Stimulated activated memory B cell treated with anti-CD40 and anti-IgM and Interleukin-4, amounts not matched to agents 10 μg/mL and 1 μg/mL and 100 μg/mL, for 72 hours (primary cell): ENCODE data around the gene MTMR3.

ENCODE experiments used
- ATAC-seq: fragments of 150-1000 bp; cut with Tn5 transposase; 2 replicates; pipeline ENCODE4 v1.10.0; 2021
- H3K27ac Mint-ChIP-seq: one replicate; pipeline ENCODE4 v1.8.0; 2022; ENCODE audit warnings: mild to moderate bottlenecking, mixed read lengths
- H3K27me3 Mint-ChIP-seq: one replicate; pipeline ENCODE4 v1.8.0; 2022; ENCODE audit warnings: mixed read lengths
- H3K36me3 Mint-ChIP-seq: one replicate; pipeline ENCODE4 v1.8.0; 2022; ENCODE audit warnings: mixed read lengths
- H3K4me1 Mint-ChIP-seq: one replicate; pipeline ENCODE4 v1.8.0; 2022; ENCODE audit warnings: mixed read lengths
- H3K4me3 Mint-ChIP-seq: one replicate; pipeline ENCODE4 v1.8.0; 2022; ENCODE audit warnings: mild to moderate bottlenecking, moderate library complexity, mixed read lengths
- H3K9me3 Mint-ChIP-seq: one replicate; pipeline ENCODE4 v1.8.0; 2022; ENCODE audit warnings: mixed read lengths

MTMR3 gene

GRCh38 chr22:30026756-30027155, 143.8 kb downstream of the MTMR3 start:
- ATAC-seq = no peak
- H3K4me3 Mint-ChIP-seq = no peak overlapping the region
- H3K9me3 Mint-ChIP-seq = no peaks in the 10 kb centered on the region
- peaks cover 64% of the 10 kb centered on the region for H3K36me3 Mint-ChIP-seq
- H3K4me1 Mint-ChIP-seq = peaks cover 7% of the 10 kb centered on the region
- H3K27ac Mint-ChIP-seq = no peak overlapping the region
- H3K27me3 Mint-ChIP-seq = no peaks in the 10 kb centered on the region

- H3K36me3 Mint-ChIP-seq = peaks cover 60% of the 10 kb centered on the region
- no peak for ATAC-seq
Measured at GRCh38 chr22:30027169-30027568, 144.2 kb downstream of the MTMR3 start.

DNA sequence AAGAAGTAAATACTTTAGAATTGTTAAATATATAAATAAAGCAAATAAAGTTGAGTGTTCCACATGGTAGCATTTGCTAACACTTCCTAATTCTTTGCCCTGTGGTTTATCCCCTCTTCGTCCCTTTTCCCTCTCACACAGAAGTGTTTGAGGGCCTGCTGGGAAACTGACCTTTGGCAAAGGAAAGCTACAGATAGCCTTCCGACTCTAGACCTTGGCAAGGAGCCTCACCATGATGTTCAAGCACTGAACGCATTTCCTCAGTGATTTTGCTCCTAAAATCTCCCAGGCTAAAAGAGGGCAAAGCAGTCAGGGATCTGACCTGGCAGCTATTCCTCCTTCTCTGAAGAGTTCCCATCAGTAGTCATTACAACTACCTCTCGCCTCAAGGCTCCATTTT, 144.8 kb downstream of the MTMR3 start:
- no peaks in the 10 kb centered on the region for H3K9me3 Mint-ChIP-seq
- peaks cover 54% of the 10 kb centered on the region for H3K36me3 Mint-ChIP-seq
- H3K4me1 Mint-ChIP-seq = peaks cover 7% of the 10 kb centered on the region
- ATAC-seq = no peak
- H3K4me3 Mint-ChIP-seq = no peak overlapping the region
- no peak overlapping the region for H3K27ac Mint-ChIP-seq
- H3K27me3 Mint-ChIP-seq = no peaks in the 10 kb centered on the region

More at GRCh38 chr22:30027169-30027568, 144.2 kb downstream of the MTMR3 start:
- Mint-ChIP-seq H3K4me3 (no peak overlapping the region), H3K27ac (no peak overlapping the region), H3K27me3 (no peaks in the 10 kb centered on the region), H3K4me1 (peaks cover 7% of the 10 kb centered on the region), H3K9me3 (no peaks in the 10 kb centered on the region)

DNA sequence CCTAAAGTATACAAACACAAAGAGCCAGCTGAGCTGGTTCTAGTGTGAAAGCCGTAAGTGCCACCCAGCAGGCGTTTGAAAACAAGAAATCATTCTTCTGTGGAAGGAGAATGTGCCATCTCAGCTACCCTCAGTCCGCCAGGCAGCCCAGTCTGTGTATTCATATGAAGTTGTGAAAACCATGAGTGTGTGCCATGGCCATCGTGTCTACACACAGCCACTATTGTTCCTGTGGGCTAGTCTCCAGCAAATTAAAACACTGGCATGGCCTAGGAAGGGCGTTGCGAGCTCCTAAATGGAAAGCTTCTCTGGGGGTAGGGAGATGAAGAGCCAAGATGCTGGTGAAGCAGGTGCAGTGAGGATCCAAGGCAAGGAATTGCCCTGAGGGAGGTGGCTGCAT, 145.8 kb downstream of the MTMR3 start:
- Mint-ChIP-seq H3K4me1 (no peaks in the 10 kb centered on the region), H3K4me3 (no peak overlapping the region), H3K9me3 (no peaks in the 10 kb centered on the region), H3K27ac (no peak overlapping the region), H3K27me3 (no peaks in the 10 kb centered on the region), H3K36me3 (peaks cover 44% of the 10 kb centered on the region)
- ATAC-seq = no peak

DNA sequence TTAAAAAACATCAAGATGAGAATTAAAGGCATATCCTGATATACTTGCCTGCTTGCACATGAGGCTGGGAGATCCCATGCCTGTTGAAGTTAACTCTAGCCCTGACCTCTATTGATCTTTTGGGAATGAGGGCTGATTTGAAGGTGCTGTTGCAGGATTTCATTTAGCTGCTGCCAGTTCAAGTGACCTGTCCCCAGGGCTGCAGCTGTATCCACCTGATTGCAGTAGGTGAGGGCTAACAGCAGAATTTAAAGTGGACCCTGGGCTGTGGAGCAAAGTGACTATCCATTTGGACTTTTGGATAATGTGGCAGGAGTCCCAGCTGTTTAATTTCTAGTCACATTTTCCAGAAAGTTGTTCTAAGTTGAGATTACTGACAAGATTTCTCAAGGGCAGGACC, 146.5 kb downstream of the MTMR3 start:
- Mint-ChIP-seq H3K4me1 (no peaks in the 10 kb centered on the region), H3K4me3 (no peak overlapping the region), H3K9me3 (no peaks in the 10 kb centered on the region), H3K27ac (no peak overlapping the region), H3K36me3 (peaks cover 36% of the 10 kb centered on the region), H3K27me3 (no peaks in the 10 kb centered on the region)
- no peak for ATAC-seq

- no peak overlapping the region for H3K4me3 Mint-ChIP-seq
- peaks cover 28% of the 10 kb centered on the region for H3K36me3 Mint-ChIP-seq
- no peaks in the 10 kb centered on the region for H3K27me3 Mint-ChIP-seq
- H3K9me3 Mint-ChIP-seq = no peaks in the 10 kb centered on the region
- no peak for ATAC-seq
- no peak overlapping the region for H3K27ac Mint-ChIP-seq
- no peaks in the 10 kb centered on the region for H3K4me1 Mint-ChIP-seq
Measured at GRCh38 chr22:30030329-30030728, 147.4 kb downstream of the MTMR3 start.

DNA sequence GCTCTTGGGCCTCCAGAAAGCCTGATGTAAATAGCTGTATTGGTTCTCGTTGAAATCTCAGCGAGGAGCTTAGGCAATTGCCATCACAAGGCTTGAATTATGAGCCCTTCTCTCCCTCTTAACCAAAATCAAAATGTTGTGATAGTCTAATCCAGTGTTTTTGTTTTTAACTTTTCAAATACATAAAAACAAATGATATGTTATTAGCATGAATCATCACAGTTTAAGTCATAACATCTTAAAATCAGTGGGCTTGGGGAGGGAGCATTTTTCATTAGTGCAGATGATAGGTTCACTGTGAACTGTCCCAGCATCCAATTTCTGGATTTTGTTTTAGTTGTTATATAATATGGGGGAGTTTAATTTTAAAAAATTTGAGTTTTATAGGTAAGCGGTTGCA, 148.4 kb downstream of the MTMR3 start:
- Mint-ChIP-seq H3K4me1 (no peaks in the 10 kb centered on the region), H3K27me3 (no peaks in the 10 kb centered on the region), H3K36me3 (peaks cover 18% of the 10 kb centered on the region), H3K9me3 (no peaks in the 10 kb centered on the region), H3K27ac (no peak overlapping the region), H3K4me3 (no peak overlapping the region)
- ATAC-seq = no peak

DNA sequence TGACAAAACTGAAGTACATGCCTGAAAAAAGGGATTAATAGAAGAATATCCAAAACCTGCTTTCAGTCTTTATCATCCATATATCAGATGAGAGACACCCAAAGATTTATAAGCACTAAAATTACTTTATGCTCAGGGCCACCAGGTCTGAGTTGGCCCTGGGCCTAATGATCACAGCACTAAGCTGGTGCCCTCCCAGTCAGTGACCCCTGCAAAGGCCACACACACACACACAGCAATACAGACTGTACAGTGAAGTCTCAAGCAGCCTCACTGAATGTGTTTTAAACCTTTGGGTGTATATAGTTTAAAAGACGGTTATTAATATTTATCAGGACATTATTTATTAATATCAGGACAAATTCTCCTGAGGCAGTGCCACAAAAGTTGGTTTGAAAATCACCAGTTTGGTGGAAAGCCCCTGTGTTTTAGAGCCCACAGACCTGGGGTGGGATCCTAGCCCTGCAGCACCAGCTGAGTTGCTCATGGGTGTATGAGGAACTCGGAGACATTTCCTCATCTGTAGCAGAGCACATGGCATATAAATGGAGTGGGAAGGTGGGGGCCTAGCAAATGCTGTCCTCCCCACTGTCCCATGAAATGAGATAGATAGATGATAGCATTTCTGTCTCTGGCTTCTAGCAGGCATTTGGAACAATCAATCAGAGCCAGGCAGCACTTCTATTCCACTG, 148.9 kb downstream of the MTMR3 start:
- H3K4me1 Mint-ChIP-seq = no peaks in the 10 kb centered on the region
- no peaks in the 10 kb centered on the region for H3K27me3 Mint-ChIP-seq
- H3K4me3 Mint-ChIP-seq = no peak overlapping the region
- H3K27ac Mint-ChIP-seq = no peak overlapping the region
- ATAC-seq = no peak
- no peaks in the 10 kb centered on the region for H3K9me3 Mint-ChIP-seq
- peaks cover 12% of the 10 kb centered on the region for H3K36me3 Mint-ChIP-seq

- Mint-ChIP-seq H3K4me1 (no peaks in the 10 kb centered on the region), H3K27ac (no peak overlapping the region)
- ATAC-seq = no peak
Measured at GRCh38 chr22:30033137-30033536, 150.2 kb downstream of the MTMR3 start.

GRCh38 chr22:30033901-30034300, 150.9 kb downstream of the MTMR3 start:
- no peak overlapping the region for H3K4me3 Mint-ChIP-seq
- H3K4me1 Mint-ChIP-seq = no peaks in the 10 kb centered on the region
- no peaks in the 10 kb centered on the region for H3K9me3 Mint-ChIP-seq
- no peak for ATAC-seq
- H3K27ac Mint-ChIP-seq = no peak overlapping the region
- H3K36me3 Mint-ChIP-seq = no peaks in the 10 kb centered on the region
- no peaks in the 10 kb centered on the region for H3K27me3 Mint-ChIP-seq

More at GRCh38 chr22:30033137-30033536, 150.2 kb downstream of the MTMR3 start:
- Mint-ChIP-seq H3K27me3 (no peaks in the 10 kb centered on the region), H3K4me3 (no peak overlapping the region), H3K36me3 (peaks cover 2% of the 10 kb centered on the region), H3K9me3 (no peaks in the 10 kb centered on the region)

DNA sequence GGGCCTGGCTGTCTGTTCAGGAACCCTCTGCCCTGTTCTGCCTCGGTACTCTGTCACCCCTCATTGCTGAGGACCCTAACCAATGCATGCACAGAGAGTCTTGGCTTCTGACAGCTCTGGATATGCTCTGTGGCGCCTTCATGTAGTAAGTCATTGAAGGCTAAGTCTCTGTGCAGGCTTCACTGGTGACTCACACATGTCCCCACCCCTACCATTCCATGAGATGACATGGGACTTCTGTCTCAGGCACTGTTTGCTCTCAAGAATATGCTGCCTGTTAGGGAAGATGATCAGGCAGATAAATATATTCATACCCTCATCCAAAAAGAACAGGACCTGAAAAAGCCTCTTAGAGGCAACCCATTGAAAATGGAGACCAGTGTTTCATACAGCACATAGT, 153.7 kb downstream of the MTMR3 start:
- ATAC-seq = no peak
- no peak overlapping the region for H3K4me3 Mint-ChIP-seq
- no peaks in the 10 kb centered on the region for H3K4me1 Mint-ChIP-seq
- H3K27me3 Mint-ChIP-seq = no peaks in the 10 kb centered on the region
- H3K27ac Mint-ChIP-seq = no peak overlapping the region
- H3K9me3 Mint-ChIP-seq = no peaks in the 10 kb centered on the region
- H3K36me3 Mint-ChIP-seq = no peaks in the 10 kb centered on the region

DNA sequence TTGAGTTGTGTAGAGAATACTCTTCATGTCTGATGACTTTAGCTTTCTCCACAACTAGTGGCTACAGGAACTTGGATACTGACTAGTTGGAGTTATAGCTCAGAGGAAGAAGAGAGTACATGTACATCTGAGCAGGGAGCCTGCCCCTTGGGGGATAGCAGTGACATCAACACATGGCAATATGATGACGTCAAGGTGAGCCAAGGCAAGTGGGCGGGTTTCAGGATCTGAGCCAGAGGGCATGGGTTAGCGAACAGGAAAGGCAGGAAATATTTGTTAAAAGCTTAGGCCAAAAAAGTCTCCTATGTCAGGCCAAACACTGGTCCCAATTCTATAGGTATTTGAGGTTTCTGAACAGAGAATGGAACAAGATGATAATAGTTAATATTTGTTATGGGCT, 155.2 kb downstream of the MTMR3 start:
- Mint-ChIP-seq H3K4me1 (no peaks in the 10 kb centered on the region), H3K27me3 (no peaks in the 10 kb centered on the region), H3K36me3 (no peaks in the 10 kb centered on the region), H3K4me3 (no peak overlapping the region), H3K27ac (no peak overlapping the region), H3K9me3 (no peaks in the 10 kb centered on the region)
- no peak for ATAC-seq

DNA sequence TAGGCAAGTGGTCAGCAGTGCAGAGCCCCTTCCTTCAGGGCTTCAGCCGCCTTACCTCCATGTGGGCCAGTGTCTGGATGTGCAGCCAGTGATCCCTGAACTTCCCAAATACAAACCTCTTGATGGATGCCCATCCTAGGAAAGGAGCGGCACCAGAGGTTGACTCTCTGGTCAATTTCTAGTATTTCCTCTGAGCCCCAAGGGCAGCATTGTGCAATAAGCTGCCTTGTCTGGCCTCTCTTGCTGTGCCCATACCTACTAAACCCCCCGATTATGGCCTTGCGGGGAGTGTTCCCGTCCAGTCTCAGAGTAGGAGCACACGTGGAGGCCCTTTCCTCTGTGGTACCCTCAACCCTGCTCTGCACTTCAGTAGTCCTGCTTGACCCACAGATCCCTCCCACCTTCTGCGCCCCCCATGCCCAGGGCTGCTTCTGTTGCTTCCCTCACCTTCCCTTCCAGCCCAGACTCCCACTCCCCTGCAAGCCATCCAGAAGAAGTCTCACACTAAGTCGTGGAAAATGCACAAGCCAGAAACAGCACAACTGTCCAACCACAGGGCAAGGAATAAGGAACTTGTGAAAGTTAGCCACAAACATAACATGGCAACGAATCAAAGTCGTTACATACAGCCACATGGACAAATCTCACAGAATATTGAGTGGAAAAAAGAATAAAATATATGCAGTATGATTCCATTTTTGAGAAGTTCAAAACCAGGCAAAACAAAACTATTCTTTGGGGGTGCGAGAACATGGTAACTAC, 157.7 kb downstream of the MTMR3 start:
- no peaks in the 10 kb centered on the region for H3K4me1 Mint-ChIP-seq
- no peak for ATAC-seq
- H3K36me3 Mint-ChIP-seq = no peaks in the 10 kb centered on the region
- H3K27ac Mint-ChIP-seq = no peak overlapping the region
- H3K27me3 Mint-ChIP-seq = no peaks in the 10 kb centered on the region
- no peaks in the 10 kb centered on the region for H3K9me3 Mint-ChIP-seq
- H3K4me3 Mint-ChIP-seq = no peak overlapping the region

- no peak overlapping the region for H3K27ac Mint-ChIP-seq
- H3K4me3 Mint-ChIP-seq = no peak overlapping the region
Measured at GRCh38 chr22:30041475-30041874, 158.5 kb downstream of the MTMR3 start.

DNA sequence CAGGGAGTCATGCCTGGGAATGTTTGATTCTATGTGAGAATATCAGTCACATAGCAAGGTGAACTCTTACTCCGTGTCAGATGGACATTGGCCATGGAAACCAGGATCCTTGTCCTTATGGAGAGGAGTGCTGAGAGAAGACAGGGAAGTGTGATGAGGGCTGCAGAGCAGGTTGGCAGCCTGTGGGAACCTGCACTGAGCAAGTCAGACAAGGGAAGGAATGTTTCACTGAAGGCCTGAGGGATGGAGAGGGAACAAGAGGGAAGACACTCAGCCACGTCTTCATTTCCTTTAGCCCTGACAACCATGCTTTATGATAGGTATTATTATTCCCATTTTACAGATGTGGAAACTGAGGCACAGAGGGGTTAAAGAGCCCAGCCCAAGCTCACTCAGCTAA, 158.9 kb downstream of the MTMR3 start:
- no peaks in the 10 kb centered on the region for H3K9me3 Mint-ChIP-seq
- H3K4me1 Mint-ChIP-seq = no peaks in the 10 kb centered on the region
- no peaks in the 10 kb centered on the region for H3K36me3 Mint-ChIP-seq
- no peak overlapping the region for H3K4me3 Mint-ChIP-seq
- ATAC-seq = no peak
- H3K27ac Mint-ChIP-seq = no peak overlapping the region
- no peaks in the 10 kb centered on the region for H3K27me3 Mint-ChIP-seq

More at GRCh38 chr22:30041475-30041874, 158.5 kb downstream of the MTMR3 start:
- ATAC-seq = no peak
- Mint-ChIP-seq H3K27me3 (no peaks in the 10 kb centered on the region), H3K9me3 (no peaks in the 10 kb centered on the region), H3K4me1 (no peaks in the 10 kb centered on the region), H3K36me3 (no peaks in the 10 kb centered on the region)

- Mint-ChIP-seq H3K27ac (no peak overlapping the region), H3K36me3 (no peaks in the 10 kb centered on the region), H3K27me3 (no peaks in the 10 kb centered on the region), H3K4me1 (no peaks in the 10 kb centered on the region), H3K4me3 (no peak overlapping the region), H3K9me3 (no peaks in the 10 kb centered on the region)
- no peak for ATAC-seq
Measured at GRCh38 chr22:30043161-30043560, 160.2 kb downstream of the MTMR3 start.
